K562 (cell line): ENCODE results near the gene BAD. TPM values are rescaled to one million over a fixed set of nuclear protein-coding genes. Genes with fewer than 3 reads are reported as not detected.
A peak's percentile ranks its signal among the peaks of the same experiment; 100 is the strongest.

Experiments
- ATAC-seq: fragments of 200-7000 bp; cut with Tn5 transposase; 3 replicates; pipeline ENCODE4 v1.9.1; 2020; ENCODE audit warnings: moderate library complexity
- BruUV-seq: library from RNA; stranded (reverse); fragments of 400-500 nt; replicated peaks from 2 replicates; lab custom pipeline; 2021; lab: Mats Ljungman, UMichigan
- CTCF ChIA-PET: fragments of 300-600 bp; formaldehyde crosslinking; extraction: SDS; loops from one replicate; lab custom pipeline; 2021; ENCODE audit warnings: low intra/inter-chr PET ratio; lab: Yijun Ruan, JAX
- POLR2A ChIA-PET: fragments of 300-600, 350-650 bp; sonication (Branson Sonifier 250); formaldehyde crosslinking; extraction: SDS; loops from one replicate; lab custom pipeline; 2021; ENCODE audit warnings: antibody characterized with exemption, inconsistent platforms; lab: Yijun Ruan, JAX
- DNase-seq, 4 experiments: peaks; one replicate each; pipeline versions ENCODE4 v3.0.0 to v3.0.0-alpha.2; 2011 to 2018; ENCODE audit warnings: low spot score in 3 of 4, mixed read lengths in 3 of 4; ENCODE audit errors: extremely low read depth in 1 of 4
- FAIRE-seq: peaks from 2 replicates; lab custom pipeline; 2011; peaks lifted over from hg19 to GRCh38; lab: Jason Lieb, UNC
- H2AFZ ChIP-seq: 2 replicates; pipeline ENCODE4 v1.6.0; 2011; ENCODE audit warnings: low read depth, low read length, control low read depth, inconsistent platforms
- H3K27ac ChIP-seq: fragments of 200-600 bp; 3 replicates; pipeline ENCODE4 v1.8.0; 2011; ENCODE audit warnings: low read depth, mild to moderate bottlenecking, control low read depth, inconsistent platforms, low read length, moderate library complexity, mixed read lengths; ENCODE audit errors: extremely low read depth
- H3K27me3 ChIP-seq, 2 experiments: fragments of 300-600 bp in 1 of 2; 2 replicates in 1 of 2; 3 replicates in 1 of 2; pipeline versions ENCODE4 v1.6.0 to v1.8.0; 2011; ENCODE audit warnings: inconsistent platforms in 2 of 2, low read length in 2 of 2, mild to moderate bottlenecking in 1 of 2, mixed read lengths in 1 of 2, moderate library complexity in 1 of 2; ENCODE audit not compliant: control insufficient read depth in 2 of 2, insufficient read depth in 2 of 2
- H3K36me3 ChIP-seq: fragments of 300-600 bp; 3 replicates; pipeline ENCODE4 v1.8.0; 2011; ENCODE audit warnings: mild to moderate bottlenecking, low read length, inconsistent platforms; ENCODE audit not compliant: control insufficient read depth, insufficient read depth
- H3K4me1 ChIP-seq, 2 experiments: fragments of 200-600 bp in 1 of 2; replicated peaks in 1 of 2; 2 replicates in 1 of 2; 3 replicates in 1 of 2; pipeline versions ENCODE4 v1.5.1 to v1.8.0; 2011; ENCODE audit warnings: inconsistent platforms in 2 of 2, low read length in 2 of 2, mild to moderate bottlenecking in 1 of 2, mixed read lengths in 1 of 2, moderate library complexity in 1 of 2; ENCODE audit not compliant: control insufficient read depth in 2 of 2, insufficient read depth in 2 of 2
- H3K4me2 ChIP-seq: 2 replicates; pipeline ENCODE4 v1.6.1; 2011; ENCODE audit warnings: low read length, control low read depth, inconsistent platforms, mixed read lengths; ENCODE audit not compliant: insufficient read depth
- H3K4me3 ChIP-seq: fragments of 200-600 bp; sonication (generic), shearing (Covaris generic); 2 replicates; pipeline ENCODE4 v1.5.1; 2016; ENCODE audit warnings: control low read depth, inconsistent platforms
- H3K79me2 ChIP-seq: fragments of 200-600 bp; 3 replicates; pipeline ENCODE4 v1.8.0; 2011; ENCODE audit warnings: low read length, inconsistent platforms; ENCODE audit not compliant: control insufficient read depth, insufficient read depth
- H3K9ac ChIP-seq, 2 experiments: 2 replicates each; pipeline versions ENCODE4 v1.6.0 to v1.6.1; 2011; ENCODE audit warnings: low read depth in 2 of 2, low read length in 2 of 2, control low read depth in 1 of 2, inconsistent platforms in 1 of 2, mild to moderate bottlenecking in 1 of 2, mixed read lengths in 1 of 2; ENCODE audit not compliant: insufficient read depth in 1 of 2
- H3K9me1 ChIP-seq: one replicate; pipeline ENCODE4 v1.6.0; 2011; ENCODE audit warnings: inconsistent platforms, mild to moderate bottlenecking, low read length, moderate library complexity; ENCODE audit not compliant: control insufficient read depth, insufficient read depth
- H3K9me3 ChIP-seq: replicated peaks from 2 replicates; pipeline ENCODE4 v1.5.1; 2011; ENCODE audit warnings: low read depth, low read length, inconsistent platforms; ENCODE audit not compliant: control insufficient read depth, insufficient read depth
- H4K20me1 ChIP-seq: replicated peaks from 2 replicates; pipeline ENCODE4 v1.6.1; 2011; ENCODE audit warnings: low read length, inconsistent platforms, mixed read lengths; ENCODE audit not compliant: control insufficient read depth, insufficient read depth
- BDP1 ChIP-seq: IDR thresholded peaks from 3 replicates; pipeline ENCODE4 v1.6.1; 2011; ENCODE audit not compliant: insufficient read length, insufficient read depth
- HMBOX1 ChIP-seq: sonication (generic); IDR thresholded peaks from 2 replicates; pipeline ENCODE4 v1.6.1; 2016
- ZFP1 ChIP-seq: fragments of 450-650 bp; formaldehyde crosslinking; IDR thresholded peaks from 2 replicates; pipeline ENCODE4 v1.4.0; 2020; ENCODE audit warnings: mild to moderate bottlenecking, mixed read lengths
- ZKSCAN1 ChIP-seq: fragments of 150-350 bp; IDR thresholded peaks from 2 replicates; pipeline ENCODE4 v1.6.1; 2016; ENCODE audit warnings: low read depth, low read length
- ZNF586 ChIP-seq: fragments of 450-650 bp; formaldehyde crosslinking; conservative IDR thresholded peaks from 2 replicates; pipeline ENCODE4 v1.4.0; 2020; ENCODE audit warnings: mild to moderate bottlenecking, moderate library complexity
- whole genome bisulfite sequencing: fragments of 100-300 bp; shearing (Covaris generic); methylation state at CpG from one replicate; pipeline ENCODE4 v1.1.6; 2016; ENCODE audit warnings: low coverage, mixed read lengths; ENCODE audit not compliant: insufficient coverage; ENCODE audit errors: missing lambda C conversion rate; 5-methylcytosine and 5-hydroxymethylcytosine counted together
- in situ Hi-C: fragments of 300-500 bp; cut with MboI; formaldehyde crosslinking; loops from 4 replicates; pipeline ENCODE4 v1.15.0; 2018; ENCODE audit warnings: inconsistent platforms, mixed read lengths
- intact Hi-C: fragments of 100-400 bp; cut with micrococcal nuclease; formaldehyde crosslinking; loops from 2 replicates; pipeline ENCODE4 v1.14.2; 2022
- polyA plus RNA-seq, 8 experiments: library from polyadenylated mRNA; depleted of rRNA in 4 of 8; stranded (reverse) in 5 of 8; unstranded in 3 of 8; fragments of >200 nt; fragmentation: Nextera tagmentation in 2 of 8; fragmentation: Illumina TruSeq in 1 of 8; extraction: Ambion mirVana in 2 of 8; extraction: Trizol in 1 of 8; gene quantifications; 2 replicates each; pipeline versions ENCODE4 v1.2.1 to v1.2.3, GENCODE V29; 2011 to 2014; ENCODE audit warnings: inconsistent platforms in 1 of 8, missing spikeins in 1 of 8
- total RNA-seq, 7 experiments: library from RNA; depleted of rRNA in 6 of 7; stranded (reverse); fragments of >200 nt in 6 of 7; fragmentation: Illumina TruSeq in 2 of 7; extraction: Trizol in 2 of 7; gene quantifications; 2 replicates each; pipeline versions ENCODE4 v1.2.1 to v1.2.3, GENCODE V29; 2011 to 2021; ENCODE audit warnings: low replicate concordance in 1 of 7
- TF ChIP-seq, protein P1 (sequence below), 2 experiments: IDR thresholded peaks; 2 replicates each; pipeline ENCODE4 v1.6.1; 2012; ENCODE audit warnings: improper control_type of control experiment in 2 of 2, low read depth in 2 of 2, low read length in 2 of 2, borderline replicate concordance in 1 of 2
- TF ChIP-seq, protein P2 (sequence below): fragments of 450-650 bp; IDR thresholded peaks from 2 replicates; pipeline ENCODE4 v1.6.1; 2016; ENCODE audit warnings: borderline replicate concordance

Gene BAD
- total and polyA plus RNA-seq, 9 of the 15 experiments (the other 6 are each of a cell fraction or from before 2014, with no cell fraction given): 0.61 to 45.6 (median 11.8) TPM

GRCh38 chr11:64295760-64296159 is 11.3 kb upstream of the BAD start (continued):
- TF ChIP-seq, protein P1, sequence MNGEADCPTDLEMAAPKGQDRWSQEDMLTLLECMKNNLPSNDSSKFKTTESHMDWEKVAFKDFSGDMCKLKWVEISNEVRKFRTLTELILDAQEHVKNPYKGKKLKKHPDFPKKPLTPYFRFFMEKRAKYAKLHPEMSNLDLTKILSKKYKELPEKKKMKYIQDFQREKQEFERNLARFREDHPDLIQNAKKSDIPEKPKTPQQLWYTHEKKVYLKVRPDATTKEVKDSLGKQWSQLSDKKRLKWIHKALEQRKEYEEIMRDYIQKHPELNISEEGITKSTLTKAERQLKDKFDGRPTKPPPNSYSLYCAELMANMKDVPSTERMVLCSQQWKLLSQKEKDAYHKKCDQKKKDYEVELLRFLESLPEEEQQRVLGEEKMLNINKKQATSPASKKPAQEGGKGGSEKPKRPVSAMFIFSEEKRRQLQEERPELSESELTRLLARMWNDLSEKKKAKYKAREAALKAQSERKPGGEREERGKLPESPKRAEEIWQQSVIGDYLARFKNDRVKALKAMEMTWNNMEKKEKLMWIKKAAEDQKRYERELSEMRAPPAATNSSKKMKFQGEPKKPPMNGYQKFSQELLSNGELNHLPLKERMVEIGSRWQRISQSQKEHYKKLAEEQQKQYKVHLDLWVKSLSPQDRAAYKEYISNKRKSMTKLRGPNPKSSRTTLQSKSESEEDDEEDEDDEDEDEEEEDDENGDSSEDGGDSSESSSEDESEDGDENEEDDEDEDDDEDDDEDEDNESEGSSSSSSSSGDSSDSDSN (IDR thresholded peaks at IDR 0.05; ENCODE audit: borderline replicate concordance in 1 of 2, low read depth in 2 of 2, low read length in 2 of 2): no peak
- TF ChIP-seq BDP1 (no peak), HMBOX1 (no peak), ZNF586 (CRISPR knock-in tag) (no peak), ZFP1 (CRISPR knock-in tag) (no peak)
- TF ChIP-seq, all 486 proteins: peak for 0

GRCh38 chr11:64294774-64295173 is 10.3 kb upstream of the BAD start:
- no peaks in the 10 kb centered on the region for H3K36me3 ChIP-seq
- H3K79me2 ChIP-seq: no peaks in the 10 kb centered on the region
- 0% methylated on average over 2 of the region's 3 CpGs for WGBS
- in situ Hi-C loops: no loop called here
- no peak overlapping the region for H3K4me3 ChIP-seq
- H3K9me1 ChIP-seq: no peaks in the 10 kb centered on the region
- BruUV-seq: no TSS peak
- FAIRE-seq (no peak), ATAC-seq (no peak), DNase-seq (no peak)
- no peaks in the 10 kb centered on the region for H3K9me3 ChIP-seq
- H3K27ac ChIP-seq: no peak overlapping the region
- intact Hi-C loops: no loop called here
- H3K9ac ChIP-seq: peak overlapping the region in 1 of 2 experiments; percentile 45; a peak in 1 of 4 replicates
- CTCF ChIA-PET: no interaction called here
- no peaks in the 10 kb centered on the region; the same call in 1 of the 2 replicates for H4K20me1 ChIP-seq
- TF ChIP-seq, protein P2, sequence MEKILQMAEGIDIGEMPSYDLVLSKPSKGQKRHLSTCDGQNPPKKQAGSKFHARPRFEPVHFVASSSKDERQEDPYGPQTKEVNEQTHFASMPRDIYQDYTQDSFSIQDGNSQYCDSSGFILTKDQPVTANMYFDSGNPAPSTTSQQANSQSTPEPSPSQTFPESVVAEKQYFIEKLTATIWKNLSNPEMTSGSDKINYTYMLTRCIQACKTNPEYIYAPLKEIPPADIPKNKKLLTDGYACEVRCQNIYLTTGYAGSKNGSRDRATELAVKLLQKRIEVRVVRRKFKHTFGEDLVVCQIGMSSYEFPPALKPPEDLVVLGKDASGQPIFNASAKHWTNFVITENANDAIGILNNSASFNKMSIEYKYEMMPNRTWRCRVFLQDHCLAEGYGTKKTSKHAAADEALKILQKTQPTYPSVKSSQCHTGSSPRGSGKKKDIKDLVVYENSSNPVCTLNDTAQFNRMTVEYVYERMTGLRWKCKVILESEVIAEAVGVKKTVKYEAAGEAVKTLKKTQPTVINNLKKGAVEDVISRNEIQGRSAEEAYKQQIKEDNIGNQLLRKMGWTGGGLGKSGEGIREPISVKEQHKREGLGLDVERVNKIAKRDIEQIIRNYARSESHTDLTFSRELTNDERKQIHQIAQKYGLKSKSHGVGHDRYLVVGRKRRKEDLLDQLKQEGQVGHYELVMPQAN: no peak
- TF ChIP-seq ZKSCAN1: peak; percentile 93
- H2AFZ ChIP-seq: no peak overlapping the region
- peaks cover 0 to 47% of the 10 kb centered on the region in 2 experiments; a peak in 2 of 5 replicates for H3K4me1 ChIP-seq
- POLR2A ChIA-PET: interaction anchor here (0.6 kb wide), 1 partner anchor 1689 kb away, joined by 3 read pairs; no protein-coding TSS in a partner anchor
- no peak overlapping the region for H3K4me2 ChIP-seq
- H3K27me3 ChIP-seq: peaks cover 48 to 67% of the 10 kb centered on the region in 2 experiments
